ENCODE results near the gene RNH1.

RNH1 gene

GRCh38 chr11:460331-461199 lies 46.5 kb downstream of the RNH1 start:
- Histone ChIP-seq H3K9me3 (replicated peaks; ENCODE audit: insufficient read depth, low read length) (no peaks in the 10 kb centered on the region), H3K4me3 (ENCODE audit: low read length) (no peak overlapping the region), H3K9ac (ENCODE audit: low read length) (no peak overlapping the region), H3F3A (ENCODE audit: insufficient read depth, low read length) (no peaks in the 10 kb centered on the region), H4K20me1 (ENCODE audit: insufficient read depth, low read length) (no peaks in the 10 kb centered on the region), H3K27ac (ENCODE audit: low read length) (no peak overlapping the region), H3K4me2 (ENCODE audit: low read depth, low read length) (no peak overlapping the region), H3K4me1 (ENCODE audit: low read length) (no peaks in the 10 kb centered on the region), H3K36me3 (replicated peaks; ENCODE audit: insufficient read depth, low read length) (no peaks in the 10 kb centered on the region), H3K27me3 (replicated peaks; ENCODE audit: insufficient read depth, low read length) (no peaks in the 10 kb centered on the region), H2AFZ (ENCODE audit: low read length) (no peak overlapping the region), H3K79me2 (ENCODE audit: low read length) (no peaks in the 10 kb centered on the region), H3K9me2 (replicated peaks; ENCODE audit: insufficient read depth, low read length) (no peaks in the 10 kb centered on the region)
- TF ChIP-seq EZH2 (optimal IDR thresholded peaks at IDR 0.05; ENCODE audit: low read depth, low read length): no peak
- no peak for TF ChIP-seq CTCF (IDR thresholded peaks at IDR 0.05; ENCODE audit: low read length)
- no peak for TF ChIP-seq EZH2phosphoT487 (IDR thresholded peaks at IDR 0.05; ENCODE audit: low read length)
- no peak for DNase-seq

- Histone ChIP-seq H3K9me2 (replicated peaks; ENCODE audit: insufficient read depth, low read length) (no peaks in the 10 kb centered on the region), H3K9ac (ENCODE audit: low read length) (no peak overlapping the region), H3K79me2 (ENCODE audit: low read length) (no peaks in the 10 kb centered on the region), H3K9me3 (replicated peaks; ENCODE audit: insufficient read depth, low read length) (no peaks in the 10 kb centered on the region), H3K4me2 (ENCODE audit: low read depth, low read length) (no peak overlapping the region), H3K36me3 (replicated peaks; ENCODE audit: insufficient read depth, low read length) (no peaks in the 10 kb centered on the region), H3K4me3 (ENCODE audit: low read length) (no peak overlapping the region), H4K20me1 (ENCODE audit: insufficient read depth, low read length) (no peaks in the 10 kb centered on the region), H3K27ac (ENCODE audit: low read length) (no peak overlapping the region), H3K4me1 (ENCODE audit: low read length) (no peaks in the 10 kb centered on the region), H3K27me3 (replicated peaks; ENCODE audit: insufficient read depth, low read length) (no peaks in the 10 kb centered on the region), H2AFZ (ENCODE audit: low read length) (no peak overlapping the region), H3F3A (ENCODE audit: insufficient read depth, low read length) (no peaks in the 10 kb centered on the region)
- TF ChIP-seq EZH2phosphoT487 (IDR thresholded peaks at IDR 0.05; ENCODE audit: low read length): no peak
- no peak for TF ChIP-seq CTCF (IDR thresholded peaks at IDR 0.05; ENCODE audit: low read length)
- no peak for TF ChIP-seq EZH2 (optimal IDR thresholded peaks at IDR 0.05; ENCODE audit: low read depth, low read length)
- DNase-seq: no peak
Measured at GRCh38 chr11:459511-460220, 47.4 kb downstream of the RNH1 start.

- Histone ChIP-seq H3K4me3 (ENCODE audit: low read length) (no peak overlapping the region), H3K9me3 (replicated peaks; ENCODE audit: insufficient read depth, low read length) (no peaks in the 10 kb centered on the region), H3K9ac (ENCODE audit: low read length) (no peak overlapping the region), H3K4me2 (ENCODE audit: low read depth, low read length) (no peak overlapping the region), H3K4me1 (ENCODE audit: low read length) (no peaks in the 10 kb centered on the region), H3K79me2 (ENCODE audit: low read length) (no peaks in the 10 kb centered on the region), H3K27ac (ENCODE audit: low read length) (no peak overlapping the region), H3F3A (ENCODE audit: insufficient read depth, low read length) (no peaks in the 10 kb centered on the region), H2AFZ (ENCODE audit: low read length) (no peak overlapping the region), H3K9me2 (replicated peaks; ENCODE audit: insufficient read depth, low read length) (no peaks in the 10 kb centered on the region), H3K36me3 (replicated peaks; ENCODE audit: insufficient read depth, low read length) (no peaks in the 10 kb centered on the region), H4K20me1 (ENCODE audit: insufficient read depth, low read length) (no peaks in the 10 kb centered on the region), H3K27me3 (replicated peaks; ENCODE audit: insufficient read depth, low read length) (no peaks in the 10 kb centered on the region)
- DNase-seq: no peak
- TF ChIP-seq EZH2phosphoT487 (IDR thresholded peaks at IDR 0.05; ENCODE audit: low read length): no peak
- TF ChIP-seq EZH2 (optimal IDR thresholded peaks at IDR 0.05; ENCODE audit: low read depth, low read length): no peak
- no peak for TF ChIP-seq CTCF (IDR thresholded peaks at IDR 0.05; ENCODE audit: low read length)
Measured at GRCh38 chr11:457111-457760, 49.8 kb downstream of the RNH1 start.
